GM19035 (cell line): Measurements from ENCODE around the gene ENOSF1.

Source experiments
- ATAC-seq: cut with Tn5 transposase; IDR thresholded peaks from one replicate; pipeline ENCODE4 v1.9.1; 2021; ENCODE audit not compliant: unreplicated experiment

Gene ENOSF1

GRCh38 chr18:644395-645004 is 67.9 kb downstream of the ENOSF1 start:
- no peak for ATAC-seq

- no peak for ATAC-seq
These were observed 71.2 kb downstream of the ENOSF1 start for GRCh38 chr18:641224-641623.

- no peak for ATAC-seq
These were observed 77.3 kb downstream of the ENOSF1 start for GRCh38 chr18:635171-635570.

GRCh38 chr18:634551-635045 is 77.8 kb downstream of the ENOSF1 start:
- no peak for ATAC-seq

- no peak for ATAC-seq
These were observed 80.9 kb downstream of the ENOSF1 start for GRCh38 chr18:631560-631959.

GRCh38 chr18:629269-630150 is 82.9 kb downstream of the ENOSF1 start:
- no peak for ATAC-seq

GRCh38 chr18:627231-627630 is 85.2 kb downstream of the ENOSF1 start:
- no peak for ATAC-seq

- no peak for ATAC-seq
These were observed 88.4 kb downstream of the ENOSF1 start for GRCh38 chr18:623761-624620.

GRCh38 chr18:622289-622688 is 90.1 kb downstream of the ENOSF1 start:
- no peak for ATAC-seq

GRCh38 chr18:621291-622043 is 91.0 kb downstream of the ENOSF1 start:
- no peak for ATAC-seq
